ENCODE results near the gene CSAG2. TPM values are rescaled to one million over a fixed set of nuclear protein-coding genes. Genes with fewer than 3 reads are reported as not detected.
"Not testable (repeated sequence)": the region's sequence is repeated elsewhere in the genome, so short reads cannot be mapped to it uniquely, and the experiment has no call there.

CSAG2 gene
- total and polyA plus RNA-seq, 4 donors = not detected

GRCh38 chrX:152733261-152733975, 24.3 kb upstream of the CSAG2 start, which contains the start of the genes CSAG1 and MAGEA12:
Gene CSAG1 (minus strand): TSS chrX:152733721. CDS start chrX:152732460, 1,261 bp downstream.
Gene MAGEA12 (plus strand): TSS chrX:152733757. CDS start chrX:152736162, 2,405 bp downstream.
- H3K9me3 ChIP-seq (ENCODE audit: control insufficient read depth, low read length) = no peaks in the 10 kb centered on the region

DNA sequence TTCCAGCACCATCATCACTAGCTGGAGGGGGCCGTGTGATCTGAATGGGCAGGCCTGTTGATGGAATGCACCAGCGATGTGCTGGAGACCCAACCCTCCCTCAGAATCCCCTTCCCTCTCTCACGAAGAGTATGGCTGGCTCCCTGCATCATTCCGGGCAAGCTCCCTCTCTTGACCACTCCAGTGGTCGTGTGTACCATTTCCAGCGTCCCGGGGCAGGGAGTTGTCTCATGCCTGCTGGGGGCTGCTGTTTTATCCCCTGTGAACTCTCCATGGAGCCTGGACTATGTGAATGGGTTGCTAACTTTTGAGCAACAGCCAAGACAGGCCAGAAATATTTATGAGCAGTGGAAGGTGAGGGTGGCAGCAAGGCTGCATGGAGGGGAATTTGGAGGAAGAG, 16.3 kb upstream of the CSAG2 start:
- WGBS, 2 donors = 61 to 65% methylated on average over 7 of the region's 7 CpGs
- Histone ChIP-seq H3K9me3 (ENCODE audit: control insufficient read depth, low read length) (no peaks in the 10 kb centered on the region), H3K4me1 (ENCODE audit: control insufficient read depth in 1 of 2, insufficient read depth in 2 of 2, low read length in 2 of 2) (no peaks in the 10 kb centered on the region), H3K27me3 (ENCODE audit: control insufficient read depth in 1 of 2, insufficient read depth in 2 of 2, low read length in 1 of 2) (no peaks in the 10 kb centered on the region), H3K36me3 (ENCODE audit: control insufficient read depth in 1 of 2, insufficient read depth in 2 of 2, low read length in 1 of 2) (no peaks in the 10 kb centered on the region), H3K4me3 (ENCODE audit: low read length in 2 of 2) (no peak overlapping the region), H3K27ac (ENCODE audit: low read depth in 1 of 2, low read length in 2 of 2) (no peak overlapping the region)
- intact Hi-C loops (cut with DNase I) = no loop called here
- DNase-seq (no peak), ATAC-seq (ENCODE audit: low FRiP score) (no peak)

More at GRCh38 chrX:152733261-152733975, 24.3 kb upstream of the CSAG2 start, which contains the start of the genes CSAG1 and MAGEA12:
- H3K27ac ChIP-seq (ENCODE audit: low read depth in 1 of 2, low read length in 2 of 2) = no peak within 1 kb of the TSS
- no peak within 1 kb of the TSS for H3K4me3 ChIP-seq (ENCODE audit: low read length in 2 of 2)
- WGBS, 2 donors = 87 to 92% methylated on average over 16 to 20 of the region's 21 CpGs
- DNase-seq (peak in 1 of 2 donors; percentile 69), ATAC-seq (ENCODE audit: low FRiP score) (no peak)
- intact Hi-C loops (cut with DNase I) = no loop called here
- no peaks in the 10 kb centered on the region for H3K27me3 ChIP-seq (ENCODE audit: control insufficient read depth in 1 of 2, insufficient read depth in 2 of 2, low read length in 1 of 2)
- H3K4me1 ChIP-seq (ENCODE audit: control insufficient read depth in 1 of 2, insufficient read depth in 2 of 2, low read length in 2 of 2) = no peaks in the 10 kb centered on the region
- H3K36me3 ChIP-seq (ENCODE audit: control insufficient read depth in 1 of 2, insufficient read depth in 2 of 2, low read length in 1 of 2) = no peaks in the 10 kb centered on the region

GRCh38 chrX:152713815-152714787, 5.0 kb upstream of the CSAG2 start, which contains the start of gene MAGEA2B:
Gene MAGEA2B (plus strand): TSS chrX:152714628. CDS start chrX:152717107, 2,479 bp downstream.
- H3K27ac ChIP-seq (ENCODE audit: low read depth in 1 of 2, low read length in 2 of 2); H3K4me3 ChIP-seq (ENCODE audit: low read length in 2 of 2); H3K4me1 ChIP-seq (ENCODE audit: control insufficient read depth in 1 of 2, insufficient read depth in 2 of 2, low read length in 2 of 2); H3K36me3 ChIP-seq (ENCODE audit: control insufficient read depth in 1 of 2, insufficient read depth in 2 of 2, low read length in 1 of 2); ATAC-seq (ENCODE audit: low FRiP score); DNase-seq; H3K27me3 ChIP-seq (ENCODE audit: control insufficient read depth in 1 of 2, insufficient read depth in 2 of 2, low read length in 1 of 2); intact Hi-C loops (cut with DNase I); H3K9me3 ChIP-seq (ENCODE audit: control insufficient read depth, low read length): not testable (repeated sequence)
- WGBS, 2 donors = no CpG with 5 or more reads among the region's 35 CpGs

DNA sequence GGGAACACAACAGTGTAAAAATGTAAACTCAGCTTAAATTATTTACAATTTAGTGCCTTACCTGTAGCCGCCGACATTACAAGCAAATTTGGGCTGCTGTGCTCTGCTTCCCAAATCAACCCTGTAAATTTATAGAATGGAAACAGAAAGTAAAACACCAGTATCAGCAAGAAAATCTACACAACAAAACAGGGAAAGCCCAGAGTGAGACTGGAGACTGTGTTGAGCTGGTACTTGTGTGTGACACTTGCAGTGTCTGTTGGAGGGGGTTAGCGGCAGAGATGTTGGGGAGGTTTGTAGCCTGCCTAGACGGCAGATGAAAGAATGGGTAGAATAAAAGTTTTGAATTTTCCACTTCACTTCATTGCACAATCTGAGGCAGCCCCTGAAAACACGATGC, 4.1 kb upstream of the CSAG2 start:
- H3K36me3 ChIP-seq (ENCODE audit: control insufficient read depth in 1 of 2, insufficient read depth in 2 of 2, low read length in 1 of 2); H3K27me3 ChIP-seq (ENCODE audit: control insufficient read depth in 1 of 2, insufficient read depth in 2 of 2, low read length in 1 of 2); H3K9me3 ChIP-seq (ENCODE audit: control insufficient read depth, low read length); DNase-seq; ATAC-seq (ENCODE audit: low FRiP score); H3K27ac ChIP-seq (ENCODE audit: low read depth in 1 of 2, low read length in 2 of 2); intact Hi-C loops (cut with DNase I); H3K4me3 ChIP-seq (ENCODE audit: low read length in 2 of 2); H3K4me1 ChIP-seq (ENCODE audit: control insufficient read depth in 1 of 2, insufficient read depth in 2 of 2, low read length in 2 of 2): not testable (repeated sequence)
- WGBS, 2 donors = no CpG with 5 or more reads among the region's 5 CpGs

DNA sequence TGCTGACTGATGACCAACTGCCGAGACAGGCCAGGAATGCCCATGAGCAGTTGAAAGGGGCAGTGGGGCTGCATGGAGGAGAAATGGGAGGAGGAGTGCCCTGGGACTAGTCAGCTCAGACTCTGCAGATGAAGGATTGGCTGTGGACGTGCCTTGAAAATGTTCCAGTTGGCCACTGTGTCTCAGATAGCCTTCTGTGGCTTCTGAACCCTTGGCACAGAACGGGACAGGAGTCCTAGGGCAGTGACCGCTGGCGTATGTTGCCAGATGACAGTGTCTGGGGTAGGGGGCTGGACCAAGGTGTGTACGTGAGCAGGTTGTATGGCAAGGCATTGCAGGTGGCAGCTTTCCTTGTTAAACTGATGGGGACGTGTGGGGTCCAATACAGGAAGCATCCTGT, 2.6 kb downstream of the CSAG2 start:
- H3K27ac ChIP-seq (ENCODE audit: low read depth in 1 of 2, low read length in 2 of 2); H3K4me1 ChIP-seq (ENCODE audit: control insufficient read depth in 1 of 2, insufficient read depth in 2 of 2, low read length in 2 of 2); ATAC-seq (ENCODE audit: low FRiP score); H3K4me3 ChIP-seq (ENCODE audit: low read length in 2 of 2); H3K27me3 ChIP-seq (ENCODE audit: control insufficient read depth in 1 of 2, insufficient read depth in 2 of 2, low read length in 1 of 2); intact Hi-C loops (cut with DNase I); H3K9me3 ChIP-seq (ENCODE audit: control insufficient read depth, low read length); H3K36me3 ChIP-seq (ENCODE audit: control insufficient read depth in 1 of 2, insufficient read depth in 2 of 2, low read length in 1 of 2); DNase-seq: not testable (repeated sequence)
- WGBS, 2 donors = 72 to 88% methylated on average over 3 to 4 of the region's 7 CpGs

- intact Hi-C loops (cut with DNase I); ATAC-seq (ENCODE audit: low FRiP score); H3K27me3 ChIP-seq (ENCODE audit: control insufficient read depth in 1 of 2, insufficient read depth in 2 of 2, low read length in 1 of 2); H3K27ac ChIP-seq (ENCODE audit: low read depth in 1 of 2, low read length in 2 of 2); H3K36me3 ChIP-seq (ENCODE audit: control insufficient read depth in 1 of 2, insufficient read depth in 2 of 2, low read length in 1 of 2); H3K4me3 ChIP-seq (ENCODE audit: low read length in 2 of 2); H3K9me3 ChIP-seq (ENCODE audit: control insufficient read depth, low read length); H3K4me1 ChIP-seq (ENCODE audit: control insufficient read depth in 1 of 2, insufficient read depth in 2 of 2, low read length in 2 of 2): not testable (repeated sequence)
- WGBS, 2 donors = 87 to 98% methylated on average over 4 of the region's 5 CpGs
- peak; percentile 22 to 59 for DNase-seq
Observed at GRCh38 chrX:152700390-152700789, 8.7 kb downstream of the CSAG2 start.

- H3K9me3 ChIP-seq (ENCODE audit: control insufficient read depth, low read length); DNase-seq; H3K27ac ChIP-seq (ENCODE audit: low read depth in 1 of 2, low read length in 2 of 2); ATAC-seq (ENCODE audit: low FRiP score); H3K36me3 ChIP-seq (ENCODE audit: control insufficient read depth in 1 of 2, insufficient read depth in 2 of 2, low read length in 1 of 2); H3K4me1 ChIP-seq (ENCODE audit: control insufficient read depth in 1 of 2, insufficient read depth in 2 of 2, low read length in 2 of 2); H3K27me3 ChIP-seq (ENCODE audit: control insufficient read depth in 1 of 2, insufficient read depth in 2 of 2, low read length in 1 of 2); H3K4me3 ChIP-seq (ENCODE audit: low read length in 2 of 2); intact Hi-C loops (cut with DNase I): not testable (repeated sequence)
- WGBS, 2 donors = 69 to 85% methylated on average over 5 to 7 of the region's 34 CpGs
Observed at GRCh38 chrX:152697952-152698931, 10.8 kb downstream of the CSAG2 start, which contains the start of gene MAGEA3. Gene MAGEA3 (plus strand): TSS chrX:152698794. CDS start chrX:152700833, 2,039 bp downstream.

- H3K4me1 ChIP-seq (ENCODE audit: control insufficient read depth in 1 of 2, insufficient read depth in 2 of 2, low read length in 2 of 2); H3K36me3 ChIP-seq (ENCODE audit: control insufficient read depth in 1 of 2, insufficient read depth in 2 of 2, low read length in 1 of 2); H3K27me3 ChIP-seq (ENCODE audit: control insufficient read depth in 1 of 2, insufficient read depth in 2 of 2, low read length in 1 of 2); ATAC-seq (ENCODE audit: low FRiP score); DNase-seq; intact Hi-C loops (cut with DNase I); H3K9me3 ChIP-seq (ENCODE audit: control insufficient read depth, low read length); H3K4me3 ChIP-seq (ENCODE audit: low read length in 2 of 2); H3K27ac ChIP-seq (ENCODE audit: low read depth in 1 of 2, low read length in 2 of 2): not testable (repeated sequence)
- WGBS, 2 donors = no CpG with 5 or more reads among the region's 3 CpGs
Observed at GRCh38 chrX:152681012-152681411, 28.1 kb downstream of the CSAG2 start.
